Myocyte (in vitro differentiated cells): ENCODE data around the gene SCMH1. TPM values are rescaled to one million over a fixed set of nuclear protein-coding genes. Genes with fewer than 3 reads are reported as not detected.
A peak's percentile ranks its signal among the peaks of the same experiment; 100 is the strongest.

Experiments
- DNase-seq: peaks from one replicate; pipeline ENCODE4 v3.0.0-alpha.2; 2012; ENCODE audit warnings: low read depth
- total RNA-seq: library from RNA; depleted of rRNA; stranded (reverse); fragments of >200 nt; gene quantifications from 2 replicates; pipeline ENCODE4 v1.2.3, GENCODE V29; 2014

Gene SCMH1
- total RNA-seq, 1 donor from 2014 or later, result 34.8 TPM

DNA sequence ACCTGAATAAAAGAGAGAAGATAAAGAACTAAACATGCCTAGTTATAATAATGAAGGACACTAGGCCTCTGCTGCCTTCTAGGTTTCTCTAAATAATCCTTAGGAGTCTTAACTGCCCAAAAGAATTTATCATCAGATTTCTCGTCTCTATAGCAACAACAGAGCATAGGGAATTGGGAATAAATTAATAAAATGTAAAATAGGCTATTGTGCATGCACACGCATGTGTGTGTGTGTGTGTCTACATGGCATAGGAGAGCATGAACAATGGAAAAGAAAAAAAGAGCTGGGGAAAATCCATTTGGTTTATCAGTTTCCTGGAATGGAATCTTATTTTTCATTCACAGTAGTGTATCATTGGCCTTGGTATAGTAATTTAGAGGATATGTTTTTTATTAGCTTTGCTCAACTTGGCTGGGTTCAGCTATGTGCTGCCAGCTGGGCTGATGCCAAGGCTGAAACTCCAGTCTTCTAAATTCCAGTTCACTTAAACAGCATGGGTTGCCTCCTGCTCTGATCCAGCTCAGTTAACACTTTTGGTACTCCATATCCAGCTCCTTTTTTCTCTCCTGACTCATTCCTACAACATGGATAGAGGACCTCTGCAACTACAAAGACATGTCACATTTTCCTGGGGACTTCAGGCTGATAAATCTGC is 140.0 kb downstream of the SCMH1 start:
- peak; percentile 86 for DNase-seq

DNA sequence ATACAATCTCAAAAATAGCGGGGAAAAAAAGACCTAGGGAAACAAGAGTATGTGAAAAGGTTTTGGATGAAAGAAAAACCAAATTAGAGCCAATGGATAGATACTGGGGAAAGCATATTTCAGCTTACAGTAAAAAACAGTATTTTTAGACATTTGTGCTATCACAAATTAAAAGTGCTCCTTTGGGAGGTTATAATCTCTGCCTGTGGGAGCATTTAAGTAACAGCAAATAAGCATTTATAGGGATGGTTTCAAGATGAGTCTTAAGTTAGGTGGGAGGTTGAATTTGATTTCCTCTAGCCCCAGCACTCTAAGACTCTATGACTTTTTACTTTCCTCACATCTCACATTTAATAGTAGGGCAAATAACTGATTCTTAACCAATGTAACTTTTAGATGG is 141.0 kb downstream of the SCMH1 start:
- no peak for DNase-seq

DNA sequence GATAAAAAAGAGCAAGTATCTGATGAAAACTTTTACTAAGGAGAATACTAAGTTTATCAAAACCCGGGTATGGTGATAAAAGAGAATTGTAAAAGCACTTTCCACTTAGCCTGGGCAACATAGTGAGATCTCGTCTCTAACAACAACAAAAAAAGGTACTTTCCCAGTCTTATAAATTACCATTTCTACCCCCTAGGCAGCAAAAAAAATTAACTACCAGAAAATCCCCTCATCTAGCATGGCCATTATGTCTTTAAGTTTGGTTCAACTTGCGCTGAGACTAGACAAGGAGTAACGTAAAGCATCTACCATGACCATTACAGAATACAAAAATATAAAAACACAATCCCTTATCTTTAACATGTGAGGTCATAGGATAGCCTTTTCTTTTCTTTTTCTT is 141.9 kb downstream of the SCMH1 start:
- DNase-seq, result no peak

DNA sequence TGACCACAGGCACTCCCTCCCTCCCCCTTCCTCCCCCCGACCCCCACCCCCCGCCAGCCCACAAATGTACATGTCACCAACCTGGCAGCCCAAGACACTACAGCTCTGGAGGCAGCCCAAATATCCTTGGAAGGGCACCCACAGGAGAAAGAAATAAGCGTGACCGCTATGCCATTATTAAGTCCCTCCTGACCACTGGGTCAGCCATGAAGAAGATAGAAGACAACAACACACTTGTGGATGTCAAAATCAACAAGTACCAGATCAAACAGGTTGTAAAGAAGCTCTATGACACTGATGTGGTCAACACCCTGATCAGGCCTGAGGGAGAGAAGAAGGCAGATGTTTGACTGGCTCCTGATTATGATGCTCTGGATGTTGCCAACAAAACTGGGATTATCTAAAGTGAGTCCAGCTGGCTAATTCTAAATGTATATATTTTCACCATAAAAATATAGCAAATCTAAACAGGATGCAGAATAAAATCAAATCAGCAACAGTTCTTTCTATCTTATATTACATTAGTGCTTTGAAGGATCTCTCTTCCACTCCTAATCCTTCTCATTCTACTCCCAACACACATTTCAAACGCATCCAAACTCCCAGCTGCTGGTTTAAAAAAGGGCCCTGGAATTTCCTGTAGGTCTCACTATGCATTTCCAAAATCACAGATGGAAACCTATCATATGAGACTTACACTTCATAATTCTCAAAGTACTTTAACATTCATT is 143.2 kb downstream of the SCMH1 start:
- DNase-seq, result peak; percentile 3

DNA sequence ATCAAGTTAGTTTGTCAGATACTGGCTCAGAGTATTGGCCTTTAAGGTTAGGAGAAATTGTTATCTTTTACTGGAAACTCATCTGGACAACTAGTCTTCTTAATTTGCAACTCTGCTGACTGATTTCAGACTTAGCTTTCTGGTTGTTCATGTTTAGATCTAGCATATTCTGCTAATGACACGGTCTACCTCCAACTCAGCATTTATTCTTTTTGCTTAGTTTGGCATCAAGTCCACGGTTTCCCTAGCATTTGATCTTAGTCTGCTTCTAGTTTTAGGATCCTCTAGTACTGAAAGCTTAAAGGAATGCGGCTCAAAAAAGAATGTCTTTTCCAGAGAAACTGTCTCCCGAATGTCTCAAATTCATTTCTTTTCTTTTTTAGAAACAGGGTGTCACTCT is 145.0 kb downstream of the SCMH1 start:
- no peak for DNase-seq

DNA sequence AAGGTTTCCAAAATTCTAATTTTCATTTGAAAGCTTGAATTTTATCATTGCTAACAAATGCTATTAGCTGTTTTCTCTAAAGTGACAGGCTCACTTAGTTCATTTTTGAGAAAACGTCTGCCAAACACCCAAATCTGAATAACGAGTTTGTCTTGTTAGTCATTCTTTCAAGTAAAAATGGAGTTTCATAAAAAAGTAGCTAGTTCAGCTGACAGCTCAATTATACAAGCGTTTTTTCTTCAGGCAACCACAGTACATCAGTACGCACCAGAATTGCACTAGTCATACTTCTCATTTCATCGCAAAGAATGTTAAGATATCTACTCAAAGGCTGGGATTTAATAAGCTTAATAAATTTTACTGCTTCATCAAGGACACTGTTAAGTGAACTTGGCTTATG is 148.3 kb downstream of the SCMH1 start:
- no peak for DNase-seq

DNA sequence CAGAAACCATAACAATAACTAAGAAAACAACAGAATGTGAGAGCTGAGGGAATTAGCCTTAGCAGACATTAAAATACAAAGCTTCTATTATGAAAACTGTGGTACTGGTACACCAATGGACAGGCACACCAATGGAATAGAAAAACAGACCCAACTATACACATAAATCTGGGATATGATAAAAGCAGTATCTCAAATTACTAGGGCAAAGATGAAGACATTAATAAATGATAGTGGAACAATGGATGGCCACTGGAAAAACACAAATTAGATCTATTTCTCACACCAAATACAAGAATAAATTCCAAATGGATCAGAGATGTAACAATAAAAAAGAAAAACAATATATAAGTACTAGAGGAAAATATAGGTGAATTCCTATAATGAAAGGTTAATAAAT is 155.2 kb downstream of the SCMH1 start:
- no peak for DNase-seq

DNA sequence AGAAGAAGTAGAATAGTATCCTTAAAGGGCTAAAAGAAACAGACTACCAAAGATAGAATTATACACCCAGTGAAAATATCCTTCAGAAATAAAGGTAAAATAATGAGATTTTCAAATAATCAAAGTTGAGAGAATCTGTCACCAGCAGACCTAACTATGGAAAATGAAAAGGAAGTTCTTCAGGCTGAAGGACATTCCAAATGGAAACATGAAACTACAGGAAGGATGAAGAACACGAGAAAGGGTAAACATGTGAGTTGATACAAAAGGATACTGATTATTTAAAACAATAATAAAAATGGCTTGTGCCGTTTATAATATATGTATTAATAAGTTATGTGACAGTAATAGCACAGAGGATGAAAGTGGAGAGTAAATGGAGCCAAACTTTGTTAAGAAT is 163.5 kb downstream of the SCMH1 start:
- DNase-seq, result no peak

DNA sequence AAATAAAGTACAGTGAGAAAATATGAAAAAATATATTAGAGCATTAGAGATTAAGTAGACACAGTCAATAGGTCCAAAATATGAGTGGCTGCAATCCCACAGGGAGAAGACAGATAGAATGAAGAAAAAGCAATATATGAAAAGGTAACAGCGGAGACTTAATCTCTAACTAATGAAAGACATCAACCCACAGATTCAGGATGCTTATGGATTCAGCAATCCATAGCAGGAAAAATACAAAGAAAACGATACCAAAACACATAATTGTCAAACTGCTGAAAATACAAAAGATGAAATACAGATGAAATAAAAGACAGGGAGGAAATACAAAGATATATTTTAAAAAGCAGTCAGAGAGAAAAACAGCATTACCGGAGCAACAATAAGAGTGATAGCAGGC is 163.9 kb downstream of the SCMH1 start:
- DNase-seq, result no peak

DNA sequence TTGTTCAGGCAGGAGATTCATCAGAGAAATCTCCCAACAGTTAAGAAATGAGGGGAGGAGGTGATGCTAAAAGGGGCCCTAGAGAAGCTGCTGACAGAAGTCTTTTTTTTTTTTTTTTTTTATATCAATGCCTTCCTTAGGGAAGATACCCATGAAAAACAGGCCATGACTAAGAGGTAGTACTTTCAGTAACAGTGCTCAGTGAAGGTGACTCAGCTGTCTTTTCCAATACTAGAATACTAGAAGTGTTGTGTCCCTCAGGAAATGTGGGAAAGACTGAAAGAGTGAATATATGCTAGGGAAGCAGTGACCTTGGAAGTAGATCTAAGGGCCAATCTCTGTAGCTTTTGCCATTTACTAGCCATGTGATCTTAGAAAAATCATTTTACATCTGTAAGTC is 168.1 kb downstream of the SCMH1 start:
- peak; percentile 41 for DNase-seq

DNA sequence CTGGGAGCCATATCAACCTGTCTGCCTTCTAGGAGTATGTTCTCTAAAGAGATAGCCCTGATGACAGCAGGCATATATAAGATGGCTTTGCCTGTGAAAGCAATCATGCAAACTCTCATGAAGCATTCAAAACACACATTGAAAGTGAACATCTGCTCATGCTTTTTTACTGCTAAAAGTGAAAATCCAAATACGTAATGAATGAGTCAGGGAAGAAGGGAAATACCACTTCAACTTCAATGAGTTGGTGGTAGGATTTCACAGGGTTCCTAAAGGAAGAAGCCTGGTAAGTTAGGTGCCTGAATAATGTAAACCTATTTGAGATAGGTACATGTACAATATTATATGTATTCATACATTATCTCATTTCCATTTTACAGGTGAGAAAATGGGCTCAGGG is 170.1 kb downstream of the SCMH1 start:
- DNase-seq, result no peak

DNA sequence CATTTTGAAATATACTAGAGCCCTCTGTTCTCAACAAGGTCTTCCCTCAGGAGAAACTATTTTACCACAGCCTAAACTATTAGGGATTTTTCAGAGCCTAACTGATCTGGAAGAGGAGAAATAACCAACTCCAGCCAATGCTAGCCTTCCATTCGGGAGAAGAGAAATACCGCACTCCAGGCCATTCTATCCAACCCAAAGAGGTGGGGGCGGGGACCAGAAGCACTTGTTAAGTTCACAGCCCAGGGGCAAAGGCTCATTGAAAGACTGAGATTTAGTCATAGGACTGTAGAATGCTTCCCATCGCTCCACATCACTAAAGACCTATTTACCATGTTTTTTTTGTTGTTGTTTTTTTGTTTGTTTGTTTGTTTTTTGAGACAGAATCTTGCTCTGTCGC is 185.2 kb downstream of the SCMH1 start:
- DNase-seq, result no peak

DNA sequence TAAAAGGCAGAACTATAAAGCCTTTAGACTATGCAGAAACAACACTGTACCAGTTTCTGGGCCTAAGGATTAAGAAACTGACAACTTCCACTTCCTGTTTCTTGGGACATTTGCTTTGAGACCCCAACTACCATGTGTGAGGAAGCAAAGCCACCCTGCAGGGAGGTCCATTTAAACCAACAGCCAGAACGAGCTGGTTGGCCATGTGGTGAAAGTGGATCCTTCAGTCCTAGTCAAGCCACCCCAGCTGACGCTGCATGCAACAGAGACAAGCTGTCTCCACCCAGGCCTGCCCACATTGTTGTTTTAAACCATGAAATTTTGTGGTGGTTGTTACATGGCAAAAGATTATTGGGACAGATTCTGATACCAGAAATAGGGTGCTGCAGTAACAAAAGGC is 188.8 kb downstream of the SCMH1 start:
- peak; percentile 67 for DNase-seq

DNA sequence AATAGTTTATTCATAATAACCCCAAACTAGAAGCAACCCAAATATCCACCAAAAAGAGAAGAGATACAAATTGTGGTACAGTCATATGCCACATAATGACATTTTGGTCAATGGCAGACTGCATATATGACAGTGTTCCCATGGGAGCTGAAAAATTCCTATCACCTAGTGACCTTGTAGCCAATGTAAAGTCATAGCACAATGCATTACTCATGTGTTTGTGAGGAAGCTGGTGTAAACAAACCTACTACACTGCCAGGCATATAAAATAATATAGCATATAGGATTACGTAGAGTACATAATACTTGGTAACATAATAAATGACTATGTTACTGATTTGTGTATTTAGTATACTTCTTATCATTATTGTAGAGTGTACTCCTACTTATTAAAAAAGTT is 191.1 kb downstream of the SCMH1 start:
- no peak for DNase-seq

DNA sequence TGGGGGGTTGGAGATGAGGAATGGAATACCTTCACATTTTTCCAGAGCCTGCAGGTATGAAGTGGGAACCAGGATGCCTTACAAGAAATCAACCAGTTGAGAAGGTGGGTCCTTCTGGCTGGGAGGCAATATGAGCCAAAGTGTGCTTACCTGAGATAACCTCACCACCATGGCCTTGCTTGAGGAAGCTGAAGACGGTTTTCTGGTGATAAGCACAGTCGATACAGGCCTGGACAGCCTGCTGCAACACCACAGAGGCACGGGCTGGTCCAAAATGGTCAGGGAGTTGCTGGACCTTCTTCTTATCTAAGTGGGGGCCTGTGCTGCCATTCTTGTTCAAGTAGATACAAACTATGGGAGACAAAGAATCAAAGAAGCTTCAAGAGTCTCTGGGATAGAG is 193.6 kb downstream of the SCMH1 start:
- no peak for DNase-seq

DNA sequence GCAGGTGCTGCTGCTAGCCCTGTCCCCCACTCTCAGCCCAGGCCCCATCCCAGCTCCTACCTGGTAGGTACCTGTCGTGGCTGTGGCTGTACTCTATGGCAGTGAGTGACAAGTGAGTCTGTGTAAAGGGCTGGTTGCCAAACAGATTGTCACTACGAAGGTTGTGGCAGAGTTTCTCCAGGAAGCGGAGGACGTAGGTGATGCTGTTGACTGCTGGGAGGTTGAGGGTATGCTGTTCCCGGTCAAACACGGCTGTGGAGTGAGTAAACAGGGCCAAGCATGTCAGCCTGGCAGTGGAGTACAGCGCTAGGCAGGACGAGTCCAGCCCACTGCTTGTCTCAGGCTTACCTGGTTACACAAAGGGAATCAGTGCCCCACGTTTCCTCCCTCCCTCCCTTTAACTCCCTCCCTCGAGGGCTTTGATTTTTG is 195.7 kb downstream of the SCMH1 start:
- DNase-seq, result no peak

DNA sequence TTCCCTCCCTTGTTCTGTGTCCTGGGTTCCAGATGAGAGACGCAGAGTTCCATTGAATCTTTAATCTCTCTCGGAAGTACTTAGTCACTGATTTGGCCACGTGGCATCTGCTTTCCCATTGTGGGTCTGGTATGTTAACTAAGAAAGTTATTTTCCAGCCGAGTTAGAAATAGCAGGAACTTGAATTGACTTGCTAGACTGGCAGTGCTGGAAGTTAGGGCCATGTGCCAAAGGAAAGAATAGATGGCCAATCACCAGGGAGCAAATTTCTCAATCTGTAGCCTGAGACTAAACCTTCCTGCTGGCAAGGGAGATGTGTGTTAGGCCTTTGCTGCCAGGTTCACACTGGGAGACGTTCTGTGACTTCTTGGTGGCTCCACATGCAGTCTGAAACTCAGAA is 196.4 kb downstream of the SCMH1 start:
- peak; percentile 46 for DNase-seq

DNA sequence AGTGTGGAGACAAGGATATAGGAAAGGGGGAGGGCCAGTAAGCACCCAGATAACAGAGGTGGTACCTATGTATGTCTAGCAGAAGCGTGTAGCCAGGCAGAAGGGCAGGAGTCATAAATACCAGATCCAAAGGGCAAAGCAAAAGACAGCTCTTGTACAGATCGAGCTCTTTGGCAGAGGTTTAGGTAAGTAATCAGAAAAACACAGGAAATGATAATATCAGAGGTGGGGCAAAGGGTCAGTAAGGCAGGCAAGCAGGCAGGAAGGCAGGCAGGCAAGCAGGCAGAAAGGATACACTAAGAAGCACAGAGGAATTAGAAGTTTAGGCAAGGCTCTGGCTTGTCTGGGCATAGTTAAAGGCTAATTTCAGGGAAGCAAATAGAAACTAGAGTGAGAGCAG is 197.9 kb downstream of the SCMH1 start:
- DNase-seq, result no peak

DNA sequence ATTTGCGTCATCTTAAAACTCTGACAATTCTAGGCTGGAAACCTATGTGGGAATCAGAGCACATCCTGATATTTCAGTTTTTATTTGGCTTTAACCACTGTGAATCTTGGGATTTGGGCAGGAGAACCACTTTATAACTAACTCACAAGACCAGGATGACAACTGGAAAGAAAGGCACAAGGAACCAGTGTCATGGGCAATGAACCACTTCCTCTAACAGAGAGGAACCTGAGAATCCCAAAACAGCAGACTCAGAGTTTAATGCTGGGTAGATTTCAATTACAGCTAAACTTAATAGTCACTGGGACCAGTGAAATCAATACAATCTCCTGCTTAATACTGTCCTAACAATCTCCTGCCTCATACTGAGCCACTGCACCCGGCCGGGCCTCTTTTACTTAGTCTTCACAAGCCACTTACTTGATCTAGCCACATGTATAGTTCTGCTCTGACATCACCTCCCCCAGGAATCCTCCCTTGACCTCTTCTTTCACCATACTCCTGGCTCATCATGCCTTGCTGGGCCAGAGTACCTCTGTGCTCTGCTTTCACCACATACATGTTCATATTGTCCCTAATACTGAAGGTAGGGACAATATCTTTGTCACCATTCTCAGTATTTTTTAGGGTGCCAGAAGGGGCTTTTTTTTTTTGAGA is 200.4 kb downstream of the SCMH1 start:
- DNase-seq, result peak; percentile 11

DNA sequence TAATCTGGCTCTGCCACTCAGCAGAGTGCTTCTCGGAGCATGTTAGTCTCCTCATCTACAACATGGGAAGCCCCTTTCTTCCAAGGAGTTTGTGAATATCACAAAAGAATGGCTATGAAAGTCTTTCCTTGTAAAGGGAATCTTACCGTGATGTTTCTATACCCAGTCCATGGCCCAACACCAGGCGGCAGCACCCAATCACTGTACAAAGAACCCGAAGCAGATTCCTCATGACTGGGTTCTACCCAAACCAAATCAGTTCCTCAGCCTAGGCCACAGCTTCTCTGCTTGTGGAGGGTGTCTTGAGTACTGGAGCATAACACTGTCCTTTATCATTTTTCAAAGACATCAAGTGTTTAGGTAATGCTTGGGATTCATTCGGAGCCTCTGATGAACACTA is 204.0 kb downstream of the SCMH1 start:
- no peak for DNase-seq

DNA sequence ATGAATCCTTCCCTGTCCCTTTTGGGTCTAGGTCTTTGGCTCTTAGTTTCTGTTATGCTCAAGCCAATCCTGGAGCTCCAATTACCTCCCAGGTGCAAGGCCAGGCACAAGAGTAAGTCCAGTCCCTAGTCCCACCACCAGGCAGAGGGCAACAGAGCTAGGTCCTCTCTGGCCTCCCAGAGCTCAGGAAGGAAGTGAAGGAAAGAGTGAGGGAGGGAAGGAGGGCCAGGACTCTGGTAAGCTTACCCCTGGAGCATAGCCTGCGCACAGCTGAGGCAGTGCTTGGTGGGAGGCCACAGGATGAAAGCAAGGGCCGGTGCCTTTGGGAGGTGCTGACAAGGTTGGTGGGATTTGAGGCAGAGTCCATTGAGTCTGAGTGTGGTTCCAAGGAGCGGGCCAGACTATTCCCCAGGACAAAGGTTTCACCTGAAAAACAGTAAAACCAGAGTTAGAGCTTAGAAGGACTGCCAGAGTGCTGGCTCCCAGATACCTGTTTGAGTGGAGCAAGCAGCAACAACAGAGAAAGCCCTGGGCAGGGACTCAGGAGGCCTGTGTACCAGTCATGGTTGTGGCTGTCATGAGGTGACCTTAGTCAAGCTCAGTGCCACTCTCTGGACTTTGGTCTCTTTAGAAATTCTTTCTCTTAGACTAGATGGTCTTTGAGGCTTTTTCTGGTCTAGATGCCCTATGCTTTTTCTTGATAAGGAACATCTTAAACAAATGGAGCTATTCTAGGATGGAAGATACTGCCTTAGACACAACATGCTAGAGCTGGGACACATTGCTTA is 204.8 kb downstream of the SCMH1 start:
- no peak for DNase-seq

DNA sequence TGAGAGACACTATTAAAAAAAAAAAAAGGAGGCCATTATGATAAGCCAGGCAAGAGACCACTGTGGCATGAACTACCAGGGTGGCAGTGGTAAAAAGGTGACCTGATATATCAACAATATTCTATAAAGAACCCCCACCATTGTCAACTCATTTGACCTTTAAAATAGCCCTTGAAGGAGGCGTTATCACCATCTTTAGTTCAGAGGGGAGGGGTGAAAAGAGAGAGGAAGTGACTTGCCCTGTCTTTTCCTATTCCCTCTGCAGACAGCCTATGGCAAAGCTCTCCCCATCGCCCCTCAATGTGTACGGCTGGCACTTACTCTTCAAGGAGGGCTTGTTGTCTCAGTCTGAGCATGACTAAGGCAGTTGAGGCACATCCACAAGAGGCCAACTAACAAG is 208.8 kb downstream of the SCMH1 start:
- no peak for DNase-seq
